Activated CD8-positive, alpha-beta memory T cell treated with anti-CD3 and anti-CD28 coated beads, Interleukin-2, amount 50 U/mL, for 48 hours (primary cell): ENCODE results near the gene CACNA1I.

Experiments
- DNase-seq: peaks from one replicate; pipeline ENCODE4 v3.0.0-alpha.2; 2020

Gene CACNA1I

DNA sequence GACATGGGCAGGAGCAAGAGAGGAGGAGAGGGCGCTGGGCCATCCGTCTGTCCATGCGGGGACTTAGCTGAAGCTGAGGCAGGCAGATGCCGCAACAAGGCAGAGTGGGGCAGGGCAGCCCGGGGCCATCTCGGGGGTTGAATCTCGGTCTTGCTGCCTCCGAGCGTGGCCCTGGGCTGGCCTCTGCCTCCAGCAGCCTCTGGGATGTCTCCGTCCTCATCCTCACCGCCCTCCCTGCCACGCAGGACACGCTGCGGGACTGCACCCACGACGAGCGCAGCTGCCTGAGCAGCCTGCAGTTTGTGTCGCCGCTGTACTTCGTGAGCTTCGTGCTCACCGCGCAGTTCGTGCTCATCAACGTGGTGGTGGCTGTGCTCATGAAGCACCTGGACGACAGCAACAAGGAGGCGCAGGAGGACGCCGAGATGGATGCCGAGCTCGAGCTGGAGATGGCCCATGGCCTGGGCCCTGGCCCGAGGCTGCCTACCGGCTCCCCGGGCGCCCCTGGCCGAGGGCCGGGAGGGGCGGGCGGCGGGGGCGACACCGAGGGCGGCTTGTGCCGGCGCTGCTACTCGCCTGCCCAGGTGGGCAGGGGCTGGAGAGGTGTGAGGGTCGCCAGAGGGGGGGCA lies 108.4 kb downstream of the CACNA1I start:
- no peak for DNase-seq

- DNase-seq = no peak
These were observed 109.1 kb downstream of the CACNA1I start for GRCh38 chr22:39679652-39680051.

GRCh38 chr22:39680486-39680885 lies 109.9 kb downstream of the CACNA1I start:
- no peak for DNase-seq

- DNase-seq = no peak
These were observed 110.7 kb downstream of the CACNA1I start for GRCh38 chr22:39681038-39681861.

DNA sequence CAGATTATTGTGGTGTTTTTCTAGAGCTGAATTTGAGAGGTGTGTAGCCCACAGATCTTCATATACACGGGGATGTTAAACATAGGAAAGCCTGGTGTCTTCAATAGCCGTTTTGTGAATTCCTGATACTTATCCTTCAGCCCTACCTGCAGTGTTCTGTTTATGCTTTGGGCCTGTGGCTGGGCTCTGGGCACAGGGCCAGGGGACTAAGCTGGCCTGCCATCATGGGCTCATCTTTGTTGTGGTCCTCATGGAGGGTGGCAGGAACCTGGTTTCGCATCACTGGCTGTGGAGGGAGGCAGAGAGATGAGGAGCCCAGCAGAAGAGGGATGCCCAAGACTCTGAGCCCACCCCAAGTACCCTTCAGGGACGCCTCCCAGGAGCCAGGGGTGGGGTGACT lies 112.4 kb downstream of the CACNA1I start:
- DNase-seq = no peak

DNA sequence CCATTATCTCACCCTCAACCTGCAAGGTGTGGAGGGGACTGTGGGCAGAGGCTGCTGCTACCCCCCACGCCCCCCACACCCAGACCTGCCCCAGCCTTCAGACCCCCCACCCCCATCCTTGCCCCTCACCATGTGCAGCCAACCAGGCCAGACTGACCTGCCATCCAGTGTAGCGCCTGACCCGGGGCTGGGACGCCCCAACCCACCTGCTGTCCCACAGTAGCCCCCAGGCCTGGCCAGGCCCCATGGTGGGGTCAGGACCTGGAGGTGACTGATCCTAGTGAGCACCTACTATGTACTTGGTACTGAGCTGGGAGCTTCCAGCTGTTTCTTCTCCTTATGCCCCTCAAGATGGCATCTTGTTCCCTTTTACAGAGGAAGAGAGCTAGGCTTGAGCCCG lies 113.1 kb downstream of the CACNA1I start:
- no peak for DNase-seq

GRCh38 chr22:39684702-39685281 lies 114.2 kb downstream of the CACNA1I start:
- DNase-seq = no peak

DNA sequence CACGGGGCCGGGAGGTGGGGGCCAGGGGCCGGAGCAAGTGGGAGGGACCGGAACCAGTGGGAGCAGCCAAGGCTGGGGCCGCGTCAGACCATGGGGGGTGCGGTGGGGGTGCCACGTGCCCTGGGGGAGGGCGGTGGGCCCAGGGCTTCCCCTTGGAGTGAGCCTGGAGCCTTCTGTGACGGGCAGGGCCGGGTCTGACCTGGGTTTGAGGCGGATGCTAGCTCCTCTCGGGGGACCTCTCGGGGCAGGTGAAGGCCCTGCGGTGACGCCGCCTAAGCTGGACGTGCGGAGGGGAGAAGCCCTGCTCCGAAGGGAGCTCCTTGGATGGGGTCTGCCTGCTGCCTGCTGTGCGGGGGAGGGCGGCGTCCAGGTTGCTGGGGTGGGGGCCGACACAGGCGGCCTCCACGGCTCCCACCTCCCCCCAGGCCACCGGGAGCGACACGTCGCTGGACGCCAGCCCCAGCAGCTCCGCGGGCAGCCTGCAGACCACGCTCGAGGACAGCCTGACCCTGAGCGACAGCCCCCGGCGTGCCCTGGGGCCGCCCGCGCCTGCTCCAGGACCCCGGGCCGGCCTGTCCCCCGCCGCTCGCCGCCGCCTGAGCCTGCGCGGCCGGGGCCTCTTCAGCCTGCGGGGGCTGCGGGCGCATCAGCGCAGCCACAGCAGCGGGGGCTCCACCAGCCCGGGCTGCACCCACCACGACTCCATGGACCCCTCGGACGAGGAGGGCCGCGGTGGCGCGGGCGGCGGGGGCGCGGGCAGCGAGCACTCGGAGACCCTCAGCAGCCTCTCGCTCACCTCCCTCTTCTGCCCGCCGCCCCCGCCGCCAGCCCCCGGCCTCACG lies 115.0 kb downstream of the CACNA1I start:
- DNase-seq = no peak

GRCh38 chr22:39686178-39686620 lies 115.6 kb downstream of the CACNA1I start:
- no peak for DNase-seq

- no peak for DNase-seq
These were observed 116.4 kb downstream of the CACNA1I start for GRCh38 chr22:39686776-39687525.

GRCh38 chr22:39688186-39688785 lies 117.7 kb downstream of the CACNA1I start:
- DNase-seq = no peak

GRCh38 chr22:39689421-39689820 lies 118.9 kb downstream of the CACNA1I start:
- DNase-seq = no peak

- DNase-seq = peak; percentile 69
These were observed 120.5 kb downstream of the CACNA1I start for GRCh38 chr22:39690881-39691605.

- no peak for DNase-seq
These were observed 123.5 kb downstream of the CACNA1I start for GRCh38 chr22:39693943-39694500.

DNA sequence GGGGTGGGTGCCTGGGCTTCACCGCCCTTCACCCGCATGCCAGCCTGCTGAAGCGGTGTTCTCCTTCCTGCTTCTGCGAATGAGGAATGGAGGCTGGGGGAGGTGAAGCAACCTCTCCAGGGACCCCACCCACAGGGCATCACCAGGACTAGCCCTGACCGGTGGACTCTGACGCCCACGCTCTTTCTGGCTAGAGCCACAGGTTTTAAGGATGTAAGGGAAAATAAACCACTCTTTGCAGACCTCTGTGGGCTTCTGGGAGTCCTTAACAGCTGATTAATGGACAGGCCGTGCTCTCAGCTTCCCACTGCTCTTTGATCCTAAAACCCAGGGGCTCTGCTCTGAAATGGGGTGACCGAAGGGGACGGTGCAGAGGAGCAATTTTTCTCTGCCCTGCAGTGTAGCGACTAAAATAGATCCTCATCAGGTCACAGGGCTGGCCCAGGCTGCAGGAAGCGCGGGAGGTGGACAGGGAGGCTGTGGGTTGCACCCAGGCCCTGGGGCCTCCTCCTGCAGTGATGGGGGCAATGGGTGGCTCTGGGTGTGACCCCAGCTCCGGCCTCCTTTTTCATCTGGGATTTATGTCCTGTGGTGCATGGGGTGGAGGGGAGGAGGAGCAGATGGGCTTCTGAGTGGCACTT lies 127.4 kb downstream of the CACNA1I start:
- no peak for DNase-seq

DNA sequence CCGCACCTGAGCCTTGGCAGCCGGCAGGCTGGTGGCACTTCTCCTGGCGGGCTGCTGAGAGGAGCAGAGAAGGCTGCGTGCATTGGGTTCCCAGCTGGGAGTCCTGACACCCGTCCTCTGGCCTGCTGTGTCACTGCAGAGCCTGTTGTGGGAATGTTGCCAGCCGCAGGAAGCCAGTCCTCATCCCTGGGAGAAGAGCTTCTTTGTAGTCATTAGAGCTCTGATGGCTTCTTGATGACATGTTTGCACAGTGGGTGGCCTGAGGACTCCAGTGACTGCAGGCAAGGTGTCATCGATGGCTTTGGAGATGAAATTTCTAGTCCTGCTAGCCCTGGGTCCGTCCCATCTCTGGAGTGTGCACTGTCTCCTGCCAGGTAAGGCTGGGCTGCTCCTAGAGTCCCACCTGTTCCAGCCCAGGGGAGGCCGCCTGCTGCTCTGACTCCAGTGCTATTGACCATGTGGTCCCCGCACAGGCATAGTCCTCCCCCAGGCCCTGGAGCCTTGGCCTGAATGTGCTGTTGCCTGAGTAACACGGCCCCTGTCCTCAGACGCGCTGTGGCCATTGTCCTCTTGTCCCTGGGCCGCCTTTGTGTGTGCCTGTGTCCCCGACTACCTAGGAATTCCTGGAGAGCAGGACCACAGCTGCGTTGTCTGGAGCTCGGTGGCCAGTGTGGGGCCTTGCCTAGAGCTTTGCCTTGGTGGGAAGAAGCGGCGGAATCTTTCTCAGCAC lies 129.2 kb downstream of the CACNA1I start:
- no peak for DNase-seq

- DNase-seq = no peak
These were observed 130.0 kb downstream of the CACNA1I start for GRCh38 chr22:39700565-39700964.

- no peak for DNase-seq
These were observed 132.5 kb downstream of the CACNA1I start for GRCh38 chr22:39703091-39703490.

DNA sequence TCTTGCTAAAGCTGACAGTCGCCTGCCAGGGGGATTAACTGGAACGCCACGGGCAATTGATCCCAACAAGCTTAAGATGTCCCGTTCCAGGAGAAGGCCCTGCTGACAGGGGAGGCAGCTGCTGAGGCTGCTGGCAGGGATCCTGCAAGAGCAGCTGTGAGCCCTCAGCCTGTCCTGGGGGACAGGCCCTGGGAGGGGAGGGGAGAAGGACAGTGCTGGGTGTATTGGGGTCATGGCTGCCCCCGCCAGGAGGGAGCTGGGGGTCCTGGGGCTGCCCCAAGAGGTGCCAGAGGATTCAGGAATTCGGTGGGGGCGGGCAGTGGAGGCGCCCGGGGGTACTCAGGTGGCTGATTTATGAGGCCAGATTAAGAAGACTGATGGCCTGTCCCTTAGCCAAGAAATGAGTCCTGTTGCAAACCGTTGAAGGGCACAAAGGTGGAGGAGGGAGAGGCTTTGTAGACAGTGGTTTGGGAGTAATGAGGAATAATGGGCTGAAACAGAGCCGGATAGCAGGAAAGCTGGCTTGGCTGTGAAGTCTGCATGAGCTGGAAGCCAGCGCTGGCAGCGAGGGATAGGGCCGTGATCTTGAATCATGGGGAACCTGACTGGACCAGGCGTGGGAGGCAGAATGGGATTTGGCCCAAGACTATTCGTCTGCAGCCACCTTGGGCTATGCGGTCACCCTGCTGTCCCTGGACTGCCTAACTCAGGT lies 133.5 kb downstream of the CACNA1I start:
- no peak for DNase-seq
